ENCODE results near the gene OR7D2. TPM values are rescaled to one million over a fixed set of nuclear protein-coding genes. Genes with fewer than 3 reads are reported as not detected.

OR7D2 gene
- total RNA-seq, 1 experiment from 2014 or later: not detected

DNA sequence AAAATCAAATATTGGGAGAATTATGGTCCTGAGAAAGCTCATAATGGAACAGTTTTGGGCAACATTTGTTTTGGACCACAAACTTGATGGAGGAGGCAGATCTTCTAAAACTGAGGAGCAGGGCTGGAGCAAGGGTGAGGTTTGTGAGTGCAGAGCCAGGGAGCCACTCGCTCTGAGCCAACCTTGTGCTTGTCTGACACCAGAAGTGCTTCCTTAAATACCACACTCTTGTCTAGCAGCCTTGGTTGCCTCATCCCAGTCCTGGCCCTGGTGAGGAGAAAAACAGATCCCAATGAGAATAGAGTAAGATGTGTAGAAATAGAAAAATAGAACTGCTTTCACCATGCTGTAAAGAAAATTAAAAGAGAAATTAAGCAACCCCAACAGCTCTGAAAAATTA lies 31.9 kb upstream of the OR7D2 start:
- ChIA-PET POLR2A (no interaction called here), CTCF (no interaction called here)
- no peaks in the 10 kb centered on the region for H3K36me3 ChIP-seq (ENCODE audit: control insufficient read depth, insufficient read depth, low read length)
- ATAC-seq: no peak
- no peaks in the 10 kb centered on the region for H3K27me3 ChIP-seq (ENCODE audit: control insufficient read depth, insufficient read depth, low read length)
- H3K4me3 ChIP-seq (ENCODE audit: low read depth in 2 of 2, low read length in 2 of 2): no peak overlapping the region
- no peak for DNase-seq (ENCODE audit: low read depth, low spot score)
- TF ChIP-seq REST (IDR thresholded peaks at IDR 0.05; ENCODE audit: insufficient read depth in 1 of 2, low read depth in 2 of 2, low read length in 1 of 2) (no peak), TCF7L2 (IDR thresholded peaks at IDR 0.05; ENCODE audit: low read depth, low read length) (no peak), SIN3A (IDR thresholded peaks at IDR 0.05; ENCODE audit: borderline replicate concordance, insufficient read depth, low read depth, low read length) (no peak)
- TF ChIP-seq, protein P1, sequence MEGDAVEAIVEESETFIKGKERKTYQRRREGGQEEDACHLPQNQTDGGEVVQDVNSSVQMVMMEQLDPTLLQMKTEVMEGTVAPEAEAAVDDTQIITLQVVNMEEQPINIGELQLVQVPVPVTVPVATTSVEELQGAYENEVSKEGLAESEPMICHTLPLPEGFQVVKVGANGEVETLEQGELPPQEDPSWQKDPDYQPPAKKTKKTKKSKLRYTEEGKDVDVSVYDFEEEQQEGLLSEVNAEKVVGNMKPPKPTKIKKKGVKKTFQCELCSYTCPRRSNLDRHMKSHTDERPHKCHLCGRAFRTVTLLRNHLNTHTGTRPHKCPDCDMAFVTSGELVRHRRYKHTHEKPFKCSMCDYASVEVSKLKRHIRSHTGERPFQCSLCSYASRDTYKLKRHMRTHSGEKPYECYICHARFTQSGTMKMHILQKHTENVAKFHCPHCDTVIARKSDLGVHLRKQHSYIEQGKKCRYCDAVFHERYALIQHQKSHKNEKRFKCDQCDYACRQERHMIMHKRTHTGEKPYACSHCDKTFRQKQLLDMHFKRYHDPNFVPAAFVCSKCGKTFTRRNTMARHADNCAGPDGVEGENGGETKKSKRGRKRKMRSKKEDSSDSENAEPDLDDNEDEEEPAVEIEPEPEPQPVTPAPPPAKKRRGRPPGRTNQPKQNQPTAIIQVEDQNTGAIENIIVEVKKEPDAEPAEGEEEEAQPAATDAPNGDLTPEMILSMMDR (IDR thresholded peaks at IDR 0.05): no peak
- intact Hi-C loops (cut with micrococcal nuclease; ENCODE audit: unreplicated experiment) (no loop called here), in situ Hi-C loops (cut with HindIII; ENCODE audit: low pct_unique_long_range_greater_than_20kb, low sequenced_read_pairs) (no loop called here)
- BruUV-seq (replicated peaks): no TSS peak
- H3K27ac ChIP-seq (ENCODE audit: low read length): no peak overlapping the region
- peaks cover 48% of the 10 kb centered on the region for H3K9me3 ChIP-seq (ENCODE audit: control insufficient read depth, insufficient read depth, low read depth, low read length)
- H3K4me1 ChIP-seq (ENCODE audit: control insufficient read depth, insufficient read depth, low read length): no peaks in the 10 kb centered on the region

DNA sequence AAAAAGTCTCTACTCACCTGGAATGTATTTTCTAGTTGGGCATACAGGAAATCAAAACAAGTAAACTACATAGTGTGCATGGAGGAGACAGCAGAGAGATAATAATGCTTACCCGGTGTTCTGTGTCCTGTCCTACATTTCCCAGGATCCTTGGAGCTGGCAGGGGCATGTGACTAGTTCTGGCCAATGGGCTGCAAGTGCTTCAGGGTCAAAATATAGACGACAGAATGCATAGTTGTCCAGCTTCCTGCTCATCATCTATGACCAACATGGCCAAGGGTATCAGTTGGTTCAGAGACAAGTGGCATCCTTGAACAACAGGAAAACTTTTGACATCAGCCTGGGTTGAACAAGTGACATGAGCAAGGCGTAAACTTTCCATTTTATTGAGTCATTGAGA lies 30.1 kb upstream of the OR7D2 start:
- intact Hi-C loops (cut with micrococcal nuclease; ENCODE audit: unreplicated experiment): no loop called here
- BruUV-seq (replicated peaks): no TSS peak
- H3K4me3 ChIP-seq (ENCODE audit: low read depth in 2 of 2, low read length in 2 of 2): no peak overlapping the region
- no peak overlapping the region for H3K27ac ChIP-seq (ENCODE audit: low read length)
- no peak for TF ChIP-seq REST (IDR thresholded peaks at IDR 0.05; ENCODE audit: insufficient read depth in 1 of 2, low read depth in 2 of 2, low read length in 1 of 2)
- no peak for TF ChIP-seq POLR2AphosphoS5 (IDR thresholded peaks at IDR 0.05; ENCODE audit: low read depth, low read length)
- no peak for TF ChIP-seq TCF7L2 (IDR thresholded peaks at IDR 0.05; ENCODE audit: low read depth, low read length)
- no peak for TF ChIP-seq SIN3A (IDR thresholded peaks at IDR 0.05; ENCODE audit: borderline replicate concordance, insufficient read depth, low read depth, low read length)
- TF ChIP-seq, protein P1 (IDR thresholded peaks at IDR 0.05): no peak
- H3K9me3 ChIP-seq (ENCODE audit: control insufficient read depth, insufficient read depth, low read depth, low read length): peaks cover 57% of the 10 kb centered on the region; the same call in 1 of the 2 replicates
- ATAC-seq: no peak
- no peak for DNase-seq (ENCODE audit: low read depth, low spot score)
- POLR2A ChIA-PET: no interaction called here
- H3K27me3 ChIP-seq (ENCODE audit: control insufficient read depth, insufficient read depth, low read length): no peaks in the 10 kb centered on the region
- no peaks in the 10 kb centered on the region for H3K36me3 ChIP-seq (ENCODE audit: control insufficient read depth, insufficient read depth, low read length)
- no peaks in the 10 kb centered on the region for H3K4me1 ChIP-seq (ENCODE audit: control insufficient read depth, insufficient read depth, low read length)
- CTCF ChIA-PET: no interaction called here
- in situ Hi-C loops (cut with HindIII; ENCODE audit: low pct_unique_long_range_greater_than_20kb, low sequenced_read_pairs): no loop called here

Data from Panc1 (cell line).